ENCODE measurements around the gene OAF. TPM values are rescaled to one million over a fixed set of nuclear protein-coding genes. Genes with fewer than 3 reads are reported as not detected.

The OAF gene
- total RNA-seq, 1 donor from 2014 or later = 27.9 TPM

DNA sequence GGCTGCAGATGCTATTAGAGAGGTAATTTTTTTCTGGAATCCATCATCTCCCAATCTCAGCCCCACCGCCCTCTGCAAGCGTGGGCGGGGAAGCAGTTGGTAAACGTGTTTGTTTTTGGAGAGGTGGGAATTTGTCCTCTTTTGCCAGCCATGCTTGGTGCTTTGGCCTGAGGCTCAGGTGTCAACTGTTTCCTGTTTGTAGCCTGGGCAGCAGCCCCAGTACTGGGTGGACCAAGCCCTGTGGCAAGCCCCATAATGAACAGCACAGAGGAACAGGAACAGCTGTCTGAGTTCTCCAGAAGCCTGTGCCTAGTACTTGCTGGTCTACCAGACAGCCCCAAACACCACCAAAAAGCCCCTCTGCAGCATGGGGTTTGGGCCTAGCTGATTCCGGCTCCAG is 68.7 kb downstream of the OAF start:
- DNase-seq (no peak), ATAC-seq (no peak)
- intact Hi-C loops (cut with micrococcal nuclease) = no loop called here

Other genes with a start within 250 kb of the OAF start
- gene TRIM29, start 72.9 kb upstream of the OAF start, total RNA-seq = 0.50 TPM
- not detected for gene POU2F3, start 29.1 kb downstream of the OAF start, total RNA-seq
- 9.1 TPM for gene TLCD5, start 114.3 kb downstream of the OAF start, total RNA-seq
- 92.5 TPM for gene ARHGEF12, start 125.4 kb downstream of the OAF start, total RNA-seq

Data from left ventricle myocardium superior (tissue), 1 donor.